GM19328 (cell line): ENCODE results near the gene EGR2.
A peak's percentile ranks its signal among the peaks of the same experiment; 100 is the strongest.

Source experiments
- ATAC-seq: cut with Tn5 transposase; IDR thresholded peaks from one replicate; pipeline ENCODE4 v1.9.1; 2021; ENCODE audit warnings: mild to moderate bottlenecking, moderate library complexity; ENCODE audit not compliant: unreplicated experiment

Gene EGR2

GRCh38 chr10:62816331-62817120, at the start of gene EGR2:
Gene EGR2 (minus strand): TSS chr10:62816366. CDS start chr10:62816029, 337 bp downstream.
- ATAC-seq = peak; percentile 71

DNA sequence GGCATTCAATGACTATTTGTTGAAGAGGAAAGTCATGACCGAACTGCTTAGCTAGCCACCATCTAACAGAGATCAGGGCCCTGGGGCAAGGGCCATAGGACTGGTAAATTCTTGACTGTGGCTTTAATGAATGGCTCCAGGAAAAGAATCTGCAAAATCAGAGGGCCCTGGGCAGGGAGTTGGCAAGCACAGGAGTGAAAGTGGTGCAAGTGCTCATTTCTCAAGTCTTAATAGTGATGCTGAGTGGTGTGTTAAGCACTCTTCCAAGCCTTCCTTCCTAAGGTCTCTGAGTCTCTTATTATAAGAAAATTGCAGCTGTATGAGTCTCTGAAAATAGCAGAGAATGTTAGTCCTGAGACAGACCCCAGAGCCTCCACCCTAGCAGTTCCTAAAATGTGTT, 46.3 kb upstream of the EGR2 start:
- ATAC-seq = no peak

DNA sequence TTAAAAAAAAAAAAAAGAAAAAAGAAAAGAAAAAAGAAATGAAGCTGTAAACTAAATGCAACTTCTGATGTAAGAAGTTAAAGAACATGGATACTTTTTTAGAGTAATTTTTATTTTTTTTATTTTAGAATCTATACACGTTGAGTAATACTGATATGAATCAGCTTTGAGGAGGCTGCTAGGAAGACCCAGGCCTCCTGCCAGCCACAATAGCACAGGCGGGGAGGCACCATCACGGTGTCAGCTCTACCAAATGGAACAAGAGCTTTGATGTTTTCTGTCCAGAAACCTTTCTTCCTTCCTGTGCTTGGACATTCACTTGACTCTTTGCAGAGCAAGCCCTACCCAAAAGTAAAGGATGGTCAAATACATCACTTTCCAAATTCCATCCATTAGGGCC, 45.3 kb upstream of the EGR2 start:
- ATAC-seq = no peak

GRCh38 chr10:62860946-62861345, 44.8 kb upstream of the EGR2 start:
- ATAC-seq = no peak

DNA sequence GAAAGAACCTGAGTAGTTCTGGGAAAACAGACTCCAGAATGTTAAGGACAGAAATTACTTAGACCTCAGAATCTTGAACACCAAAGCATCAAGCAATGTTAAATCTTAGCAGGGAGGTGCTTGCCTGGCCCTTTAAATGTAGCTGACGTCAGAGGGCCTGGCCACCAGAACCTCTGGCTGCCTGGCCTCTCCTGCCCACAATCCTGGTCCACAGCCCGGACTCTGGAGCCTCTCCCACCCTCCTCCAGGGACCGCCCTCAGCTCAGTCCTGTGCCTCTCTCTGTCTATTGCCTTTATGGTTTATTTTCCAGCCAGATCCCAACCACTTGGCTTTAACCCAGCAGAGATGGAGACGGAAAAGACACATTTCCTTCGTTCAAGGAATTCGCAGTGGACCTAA, 42.2 kb upstream of the EGR2 start:
- no peak for ATAC-seq

- no peak for ATAC-seq
These were observed 39.9 kb upstream of the EGR2 start for GRCh38 chr10:62856021-62856420.

DNA sequence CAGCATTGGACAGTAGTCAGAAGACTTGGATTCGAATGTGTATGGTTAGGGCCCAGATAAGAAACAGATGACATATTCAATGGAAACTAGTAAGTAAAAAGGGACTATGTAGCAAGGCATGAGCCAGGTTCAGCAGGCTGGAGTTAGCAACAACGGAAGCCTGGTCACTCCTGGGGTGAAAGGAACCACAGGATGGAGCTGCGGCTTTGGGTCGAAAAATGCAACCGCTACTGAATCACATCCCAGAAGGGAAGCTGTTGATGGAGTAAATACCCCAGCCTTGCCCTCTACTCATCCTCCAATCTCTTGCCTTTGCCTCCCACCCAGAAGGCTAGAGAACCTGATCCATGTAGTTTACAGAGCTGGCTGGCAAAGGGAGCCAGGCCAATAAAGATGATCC, 37.5 kb upstream of the EGR2 start:
- no peak for ATAC-seq

GRCh38 chr10:62852961-62853702, 37.0 kb upstream of the EGR2 start:
- ATAC-seq = peak; percentile 56

DNA sequence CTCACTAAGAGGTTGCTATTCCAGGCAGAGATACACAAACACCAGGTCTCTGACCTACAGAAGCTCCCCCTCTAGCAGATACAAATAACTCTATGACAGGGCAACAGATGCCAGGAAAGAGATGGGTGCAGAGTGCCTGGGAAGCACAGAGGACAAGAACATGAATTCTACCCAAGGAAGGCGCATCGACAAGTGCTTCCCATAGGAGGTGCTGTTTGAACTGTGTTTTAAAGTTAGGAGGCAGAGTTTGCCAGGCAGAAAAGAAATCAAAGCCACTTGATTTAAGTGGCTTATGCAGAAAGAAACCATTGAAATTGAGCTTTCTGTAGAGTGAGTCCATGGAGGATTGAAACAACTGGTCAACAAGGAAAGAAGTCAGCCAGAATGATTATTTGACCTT, 35.3 kb upstream of the EGR2 start:
- no peak for ATAC-seq

- ATAC-seq = no peak
These were observed 34.5 kb upstream of the EGR2 start for GRCh38 chr10:62850646-62851045.

DNA sequence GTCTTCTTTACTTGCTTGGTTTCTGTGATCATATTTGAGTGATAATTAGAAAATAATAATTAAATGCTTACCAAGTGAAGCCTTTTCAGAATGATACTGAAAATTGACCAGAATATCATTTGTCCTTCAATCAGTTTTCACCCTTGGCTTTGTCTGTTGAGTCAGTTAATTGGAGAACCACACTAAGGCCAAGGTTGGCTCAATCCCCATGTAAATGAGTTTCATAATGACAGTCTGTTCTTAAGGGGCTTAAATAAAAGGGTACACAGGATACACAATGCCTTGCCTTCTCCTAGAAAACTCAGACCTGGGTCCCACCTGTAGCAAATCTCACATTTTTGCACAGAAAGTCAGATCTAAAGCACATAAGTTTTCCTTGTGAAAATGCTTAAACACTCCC, 31.3 kb upstream of the EGR2 start:
- no peak for ATAC-seq

- no peak for ATAC-seq
These were observed 28.3 kb upstream of the EGR2 start for GRCh38 chr10:62844280-62845011.

DNA sequence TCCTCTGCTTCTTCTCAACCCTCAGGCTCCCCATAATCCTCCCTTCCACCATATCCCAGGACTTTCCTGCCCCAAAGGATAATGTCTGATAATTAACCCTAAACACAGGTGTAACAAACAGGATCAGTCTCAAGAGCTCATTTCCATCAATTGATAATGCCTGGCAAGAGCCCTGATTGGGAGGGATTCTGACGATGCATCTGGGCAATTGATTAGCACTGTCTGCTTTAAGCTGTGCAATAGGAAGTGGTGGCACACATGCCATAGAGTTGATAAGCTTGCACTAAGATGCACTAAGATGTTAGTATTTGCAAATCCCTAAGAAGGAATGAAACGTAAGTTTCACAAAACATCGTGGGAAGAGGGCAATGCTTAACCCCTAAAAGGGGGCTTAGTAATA, 27.4 kb upstream of the EGR2 start:
- ATAC-seq = no peak

DNA sequence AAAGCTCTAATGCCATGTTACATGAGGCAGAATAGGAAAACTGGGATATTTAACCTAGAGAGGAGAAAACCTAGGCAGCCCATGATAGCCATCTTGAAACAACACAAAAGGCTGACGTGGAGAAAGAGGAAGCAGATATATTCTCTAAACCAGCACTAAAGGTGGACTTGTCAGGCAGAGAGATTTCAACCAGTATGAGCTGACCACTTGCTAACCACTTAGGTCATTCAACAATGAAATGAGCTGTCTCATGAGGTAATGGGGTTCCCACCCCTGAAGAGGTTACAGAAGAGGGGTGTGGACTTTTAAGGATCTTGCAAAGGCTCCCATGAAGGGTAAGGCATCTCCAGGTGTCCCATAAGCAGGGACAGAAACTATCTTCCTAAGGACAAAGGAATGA, 26.8 kb upstream of the EGR2 start:
- ATAC-seq = no peak

GRCh38 chr10:62839590-62839989, 23.4 kb upstream of the EGR2 start:
- no peak for ATAC-seq

- no peak for ATAC-seq
These were observed 15.2 kb upstream of the EGR2 start for GRCh38 chr10:62831346-62831745.

- ATAC-seq = no peak
These were observed 14.5 kb upstream of the EGR2 start for GRCh38 chr10:62830679-62831078.

DNA sequence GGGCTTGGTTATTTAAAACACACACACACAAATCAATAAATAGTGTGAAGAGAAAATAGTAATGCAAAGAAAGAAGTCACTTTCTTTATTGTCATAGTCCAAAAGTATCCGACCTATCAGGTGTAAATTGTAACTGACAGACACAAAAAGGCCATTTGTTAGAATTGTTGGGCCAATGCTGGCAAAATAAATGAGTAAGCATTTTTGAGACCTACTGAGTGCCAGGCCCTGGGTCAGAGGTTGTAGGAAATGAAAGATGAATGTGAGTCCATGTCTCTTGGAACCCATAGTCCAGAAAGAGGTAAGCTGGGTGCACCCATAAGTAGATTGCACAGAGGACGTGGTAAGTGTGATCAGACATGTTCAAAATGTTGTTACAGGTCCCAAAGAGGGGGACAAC, 13.5 kb upstream of the EGR2 start:
- no peak for ATAC-seq

DNA sequence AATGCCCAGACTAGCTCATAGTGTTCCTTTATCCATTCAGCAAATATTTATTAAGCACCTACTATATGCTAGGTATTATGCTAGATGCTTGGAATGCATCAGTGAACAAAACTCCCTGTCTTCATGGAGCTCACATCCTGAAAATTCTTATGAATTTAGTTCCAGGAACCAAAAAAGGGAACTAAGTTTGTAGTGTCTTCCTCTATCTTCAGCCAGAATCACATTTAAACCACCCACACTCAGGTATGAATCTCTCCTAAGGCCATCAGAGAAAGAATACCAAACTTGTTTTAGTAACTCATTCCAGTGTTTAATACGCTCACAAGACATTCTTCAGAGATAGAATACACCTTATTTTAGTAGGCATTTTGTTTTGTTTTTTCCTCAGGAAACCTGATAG, 10.1 kb upstream of the EGR2 start:
- ATAC-seq = no peak

DNA sequence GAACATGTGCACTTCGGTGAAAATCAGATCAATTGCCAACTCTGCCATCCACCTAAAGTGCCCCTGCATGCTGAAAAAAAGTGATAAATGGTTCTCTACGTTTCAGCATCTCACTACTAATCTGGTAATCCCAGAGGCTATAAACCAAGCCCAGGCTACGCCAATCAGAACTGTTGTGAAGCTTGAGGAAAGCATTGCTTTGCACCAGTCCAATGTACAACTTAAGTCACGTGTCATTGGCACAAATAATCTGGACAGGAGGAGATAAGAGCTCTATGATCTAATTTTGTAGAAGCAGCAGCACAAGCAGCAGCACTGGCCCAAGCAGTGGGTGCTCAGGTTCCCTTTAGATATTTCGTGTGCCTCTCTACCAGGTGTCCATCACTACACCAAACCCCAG, 4.4 kb upstream of the EGR2 start:
- ATAC-seq = no peak

DNA sequence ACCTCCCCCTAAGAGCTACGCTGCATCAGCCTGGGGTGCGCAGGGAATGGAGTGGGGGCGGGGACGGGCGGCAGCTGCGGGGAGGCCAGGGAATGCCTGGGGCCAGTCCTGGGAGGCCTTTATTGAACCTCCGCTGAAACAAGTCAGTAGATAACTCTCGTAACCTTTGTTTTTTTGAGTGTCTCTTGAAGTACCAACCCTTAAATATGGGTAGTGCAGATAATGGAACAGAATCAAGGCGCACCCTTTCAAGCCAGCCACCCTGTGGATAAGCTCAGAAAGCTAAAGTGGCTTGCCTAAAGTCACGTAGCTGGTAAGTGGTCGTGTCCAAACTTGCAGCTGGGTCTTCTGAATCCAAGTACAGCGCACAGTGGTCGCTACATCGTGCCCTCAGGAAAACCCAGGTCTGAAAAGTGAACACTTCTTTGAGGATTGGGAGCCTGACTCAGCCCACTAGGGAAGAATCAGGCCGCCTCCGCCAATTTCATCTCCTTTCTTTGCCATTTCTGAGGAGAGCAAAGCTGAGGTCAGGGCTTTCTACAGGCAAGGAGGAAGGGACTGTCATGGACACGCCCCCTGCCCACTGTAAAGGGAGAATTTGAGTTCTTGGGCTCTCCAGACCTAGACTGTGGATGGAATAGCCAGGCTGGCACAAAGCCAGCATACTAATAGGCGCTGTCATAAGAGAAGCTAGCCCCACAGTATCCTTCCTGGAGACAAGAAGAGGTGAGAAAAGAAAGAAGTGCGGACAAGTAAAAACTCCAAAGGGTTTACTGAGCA, 3.2 kb upstream of the EGR2 start:
- ATAC-seq = no peak
